Chondrocyte (in vitro differentiated cells): ENCODE data around the gene THEM4. TPM values are rescaled to one million over a fixed set of nuclear protein-coding genes. Genes with fewer than 3 reads are reported as not detected.

ENCODE experiments used
- DNase-seq: peaks from one replicate; pipeline ENCODE4 v3.0.0; 2021; ENCODE audit warnings: mixed read lengths, low spot score
- H3K27ac Mint-ChIP-seq: one replicate; pipeline ENCODE4 v1.8.0; 2021; ENCODE audit warnings: mild to moderate bottlenecking, moderate library complexity, mixed read lengths; ENCODE audit not compliant: unreplicated experiment
- H3K27me3 Mint-ChIP-seq: 2 replicates; pipeline ENCODE4 v1.8.0; 2021; ENCODE audit warnings: low read depth, mixed read lengths
- H3K36me3 Mint-ChIP-seq: 2 replicates; pipeline ENCODE4 v1.8.0; 2021; ENCODE audit warnings: low read depth, mixed read lengths
- H3K4me1 Mint-ChIP-seq: 2 replicates; pipeline ENCODE4 v1.8.0; 2021; ENCODE audit warnings: low read depth, mild to moderate bottlenecking, mixed read lengths
- H3K4me3 Mint-ChIP-seq: one replicate; pipeline ENCODE4 v1.8.0; 2021; ENCODE audit warnings: mild to moderate bottlenecking, moderate library complexity, mixed read lengths; ENCODE audit not compliant: unreplicated experiment
- H3K9me3 Mint-ChIP-seq: 2 replicates; pipeline ENCODE4 v1.8.0; 2021; ENCODE audit warnings: low read depth, mixed read lengths
- CTCF ChIP-seq: fragments of 200-600 bp; sonication (generic); IDR thresholded peaks from 2 replicates; pipeline ENCODE4 v1.5.0; 2021; ENCODE audit warnings: antibody characterized with exemption, mild to moderate bottlenecking, moderate library complexity
- long read RNA-seq: library from polyadenylated mRNA; stranded (forward); transcript quantifications from one replicate; pipeline ENCODE4 v2.0.0, GENCODE V29; 2021
- total RNA-seq: library from RNA; stranded (reverse); gene quantifications from 3 replicates; pipeline ENCODE4 v1.2.1, GENCODE V29; 2021

THEM4 gene
- 6.9 to 12.5 TPM (median 7.0 TPM) in 3 replicates for total RNA-seq
- long read RNA-seq, transcript THEM4-202 (7 exons, 1,832 nt): major isoform, 7 of 11 reads
- long read RNA-seq, partial matches to known transcripts: 0 of 11 reads
- long read RNA-seq, other reads (novel, unspliced or antisense): 0 of 11 reads

GRCh38 chr1:151909167-151910149, at the start of gene THEM4:
Gene THEM4 (minus strand): TSS chr1:151909511. CDS start chr1:151909458, 53 bp downstream.
- H3K4me1 Mint-ChIP-seq: peaks cover 26% of the 10 kb centered on the region
- TF ChIP-seq CTCF: peak; percentile 46
- H3K27ac Mint-ChIP-seq: peak within 1 kb of the TSS; percentile 92
- peaks cover 9% of the 10 kb centered on the region for H3K36me3 Mint-ChIP-seq
- H3K4me3 Mint-ChIP-seq: peak within 1 kb of the TSS; percentile 88
- H3K27me3 Mint-ChIP-seq: no peaks in the 10 kb centered on the region
- peak; percentile 98 for DNase-seq
- peaks cover 9% of the 10 kb centered on the region for H3K9me3 Mint-ChIP-seq

DNA sequence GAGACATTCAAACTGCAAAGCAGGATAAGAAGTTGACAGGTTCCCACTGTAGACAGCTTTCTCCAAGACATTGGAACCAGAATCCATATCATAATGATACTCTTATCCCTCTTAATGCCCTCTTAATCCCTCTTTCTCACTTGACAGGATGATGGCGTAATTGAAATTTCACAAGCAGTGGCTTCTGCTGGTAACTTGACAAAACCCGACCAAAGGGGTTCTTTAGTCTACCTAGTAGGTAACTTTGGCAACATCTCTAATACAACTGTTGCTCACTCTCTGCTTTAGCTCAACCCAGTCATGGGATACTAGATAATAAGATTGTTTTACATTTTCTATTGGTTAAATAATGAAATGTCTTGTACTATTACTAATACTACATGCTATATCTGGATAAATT, 49.6 kb upstream of the THEM4 start:
- no peaks in the 10 kb centered on the region for H3K9me3 Mint-ChIP-seq
- H3K4me1 Mint-ChIP-seq: peaks cover 5% of the 10 kb centered on the region
- no peak overlapping the region for H3K4me3 Mint-ChIP-seq
- H3K27ac Mint-ChIP-seq: no peak overlapping the region
- no peak for DNase-seq
- no peaks in the 10 kb centered on the region for H3K27me3 Mint-ChIP-seq
- no peaks in the 10 kb centered on the region for H3K36me3 Mint-ChIP-seq
- TF ChIP-seq CTCF: no peak

DNA sequence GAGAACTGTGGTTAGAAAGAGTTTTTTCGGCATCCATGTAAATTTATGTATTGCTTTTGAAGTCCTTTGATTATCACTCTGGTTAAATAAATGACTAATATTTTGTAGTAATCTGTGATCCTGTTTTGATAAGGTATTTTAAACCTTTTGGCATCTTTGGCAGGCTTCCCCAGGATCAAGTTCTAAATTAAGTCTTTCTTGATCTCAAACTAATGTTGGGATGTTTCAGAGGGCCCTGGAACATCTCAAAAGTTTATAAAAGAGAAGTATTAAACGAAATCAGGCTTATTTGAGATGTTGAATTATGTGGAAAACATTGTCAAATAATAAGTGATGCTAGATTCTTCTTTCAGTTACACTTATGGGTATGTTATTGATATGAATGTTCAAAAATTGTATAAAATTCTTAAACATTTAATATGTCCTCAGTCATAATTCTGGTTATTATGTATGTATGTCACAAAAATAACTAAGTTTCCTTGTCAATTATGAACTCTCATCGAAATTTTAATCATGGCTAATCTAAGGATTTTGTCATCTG, 47.7 kb upstream of the THEM4 start:
- no peak for TF ChIP-seq CTCF
- H3K4me3 Mint-ChIP-seq: no peak overlapping the region
- peaks cover 5% of the 10 kb centered on the region for H3K4me1 Mint-ChIP-seq
- no peaks in the 10 kb centered on the region for H3K36me3 Mint-ChIP-seq
- peaks cover 2% of the 10 kb centered on the region for H3K27me3 Mint-ChIP-seq
- no peak for DNase-seq
- H3K27ac Mint-ChIP-seq: no peak overlapping the region
- no peaks in the 10 kb centered on the region for H3K9me3 Mint-ChIP-seq

DNA sequence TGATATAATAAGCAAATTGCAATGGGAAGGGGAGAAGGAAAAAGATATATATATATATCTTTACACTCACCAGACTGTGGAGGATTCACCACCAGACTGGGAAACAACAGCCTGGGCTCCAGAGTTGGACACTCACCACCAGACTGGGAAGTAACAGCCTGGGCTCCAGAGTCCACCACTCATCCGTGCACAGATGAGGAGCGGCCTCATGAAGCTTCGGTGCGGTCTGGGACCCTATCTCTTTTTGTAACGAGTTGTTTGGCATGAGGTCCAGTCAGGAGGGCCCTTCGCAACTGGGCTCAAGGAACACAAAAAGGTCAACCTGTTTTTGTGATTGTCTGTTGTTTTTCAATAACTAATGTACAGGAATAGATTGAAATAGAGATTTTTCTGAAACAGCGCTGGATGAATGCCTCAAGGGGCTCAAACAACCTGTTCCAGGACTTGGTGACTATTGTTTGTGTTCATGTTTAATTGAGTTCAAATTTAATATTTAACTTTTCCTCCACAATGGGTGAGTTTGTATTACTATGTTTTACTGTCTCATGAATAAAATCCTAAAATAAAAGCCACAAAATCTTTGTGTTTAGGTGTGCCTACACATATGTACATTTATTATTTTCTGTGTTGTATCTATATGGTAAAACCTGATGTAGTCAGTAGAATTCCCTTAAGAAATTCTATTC, 44.2 kb upstream of the THEM4 start:
- H3K27me3 Mint-ChIP-seq: peaks cover 2% of the 10 kb centered on the region
- H3K27ac Mint-ChIP-seq: no peak overlapping the region
- TF ChIP-seq CTCF: no peak
- no peak for DNase-seq
- no peaks in the 10 kb centered on the region for H3K36me3 Mint-ChIP-seq
- no peaks in the 10 kb centered on the region for H3K4me1 Mint-ChIP-seq
- no peaks in the 10 kb centered on the region for H3K9me3 Mint-ChIP-seq
- no peak overlapping the region for H3K4me3 Mint-ChIP-seq

GRCh38 chr1:151952811-151953210, 43.5 kb upstream of the THEM4 start:
- Mint-ChIP-seq H3K27me3 (peaks cover 2% of the 10 kb centered on the region), H3K27ac (no peak overlapping the region), H3K4me1 (no peaks in the 10 kb centered on the region), H3K9me3 (no peaks in the 10 kb centered on the region), H3K4me3 (no peak overlapping the region), H3K36me3 (no peaks in the 10 kb centered on the region)
- no peak for DNase-seq
- no peak for TF ChIP-seq CTCF
